Measurements from ENCODE around the gene TIMP3. TPM values are rescaled to one million over a fixed set of nuclear protein-coding genes. Genes with fewer than 3 reads are reported as not detected.
A peak's percentile ranks its signal among the peaks of the same experiment; 100 is the strongest.

Gene TIMP3
- total RNA-seq, 4 donors from 2014 or later: 148 to 295 (median 170) TPM

DNA sequence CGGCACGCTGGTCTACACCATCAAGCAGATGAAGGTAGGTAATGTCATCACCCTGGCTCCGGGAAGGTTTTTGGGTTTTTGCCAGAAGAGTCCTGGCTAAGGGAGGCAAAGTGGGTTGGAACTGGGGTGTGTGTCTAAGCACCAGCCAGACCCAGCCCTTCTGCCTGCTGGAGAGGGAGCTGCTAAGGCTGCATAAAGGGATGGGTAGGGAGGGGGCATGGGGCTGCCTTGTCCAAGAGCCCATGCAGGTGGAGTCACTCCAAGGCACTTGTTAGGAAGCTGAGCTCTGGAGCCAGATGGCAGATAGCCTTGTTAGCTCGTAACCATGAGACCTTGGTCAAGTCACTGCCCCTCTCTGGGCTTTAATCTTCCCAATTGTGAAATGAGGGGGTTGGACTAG is 48.0 kb downstream of the TIMP3 start:
- H3K27me3 ChIP-seq: no peaks in the 10 kb centered on the region
- WGBS: 44% methylated on average over 4 of the region's 4 CpGs
- TF ChIP-seq, protein P1, sequence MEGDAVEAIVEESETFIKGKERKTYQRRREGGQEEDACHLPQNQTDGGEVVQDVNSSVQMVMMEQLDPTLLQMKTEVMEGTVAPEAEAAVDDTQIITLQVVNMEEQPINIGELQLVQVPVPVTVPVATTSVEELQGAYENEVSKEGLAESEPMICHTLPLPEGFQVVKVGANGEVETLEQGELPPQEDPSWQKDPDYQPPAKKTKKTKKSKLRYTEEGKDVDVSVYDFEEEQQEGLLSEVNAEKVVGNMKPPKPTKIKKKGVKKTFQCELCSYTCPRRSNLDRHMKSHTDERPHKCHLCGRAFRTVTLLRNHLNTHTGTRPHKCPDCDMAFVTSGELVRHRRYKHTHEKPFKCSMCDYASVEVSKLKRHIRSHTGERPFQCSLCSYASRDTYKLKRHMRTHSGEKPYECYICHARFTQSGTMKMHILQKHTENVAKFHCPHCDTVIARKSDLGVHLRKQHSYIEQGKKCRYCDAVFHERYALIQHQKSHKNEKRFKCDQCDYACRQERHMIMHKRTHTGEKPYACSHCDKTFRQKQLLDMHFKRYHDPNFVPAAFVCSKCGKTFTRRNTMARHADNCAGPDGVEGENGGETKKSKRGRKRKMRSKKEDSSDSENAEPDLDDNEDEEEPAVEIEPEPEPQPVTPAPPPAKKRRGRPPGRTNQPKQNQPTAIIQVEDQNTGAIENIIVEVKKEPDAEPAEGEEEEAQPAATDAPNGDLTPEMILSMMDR (IDR thresholded peaks at IDR 0.05): no peak
- no peak for TF ChIP-seq POLR2AphosphoS5 (IDR thresholded peaks at IDR 0.05)
- TF ChIP-seq POLR2A (IDR thresholded peaks at IDR 0.05): no peak
- TF ChIP-seq EP300 (IDR thresholded peaks at IDR 0.05): no peak
- DNase-seq (ENCODE audit: low spot score in 2 of 2): no peak
- H3K27ac ChIP-seq: peak overlapping the region; percentile 15
- H3K36me3 ChIP-seq: peaks cover 11% of the 10 kb centered on the region
- no peak overlapping the region for H3K4me3 ChIP-seq
- peaks cover 96% of the 10 kb centered on the region for H3K4me1 ChIP-seq
- no peaks in the 10 kb centered on the region for H3K9me3 ChIP-seq

DNA sequence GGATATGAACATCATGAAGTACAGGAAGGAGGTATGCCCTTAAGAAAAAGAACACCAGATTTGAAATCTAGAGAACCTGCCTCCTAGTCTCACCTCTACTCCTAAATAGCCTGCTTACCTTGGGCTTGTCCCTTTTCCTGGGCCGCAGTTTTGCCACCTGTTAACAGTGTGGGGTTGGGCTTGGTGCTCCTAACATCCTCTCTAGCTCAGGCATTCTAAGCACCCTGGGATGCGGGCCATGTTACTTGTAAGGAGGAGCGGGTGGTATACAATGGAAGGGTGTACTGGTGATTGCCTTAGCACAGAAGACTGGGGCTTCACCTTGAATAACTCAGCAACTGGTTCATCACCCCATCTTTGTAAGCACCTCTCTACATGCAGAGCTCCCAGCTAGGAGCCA is 48.7 kb downstream of the TIMP3 start:
- peaks cover 98% of the 10 kb centered on the region for H3K4me1 ChIP-seq
- no peak for DNase-seq (ENCODE audit: low spot score in 2 of 2)
- no peaks in the 10 kb centered on the region for H3K27me3 ChIP-seq
- no peaks in the 10 kb centered on the region for H3K9me3 ChIP-seq
- TF ChIP-seq POLR2A (IDR thresholded peaks at IDR 0.05) (no peak), EP300 (IDR thresholded peaks at IDR 0.05) (no peak), POLR2AphosphoS5 (IDR thresholded peaks at IDR 0.05) (no peak)
- TF ChIP-seq, protein P1 (IDR thresholded peaks at IDR 0.05): no peak
- 95% methylated on average over 3 of the region's 3 CpGs for WGBS
- peaks cover 13% of the 10 kb centered on the region for H3K36me3 ChIP-seq
- no peak overlapping the region for H3K4me3 ChIP-seq
- peak overlapping the region; percentile 73 for H3K27ac ChIP-seq

DNA sequence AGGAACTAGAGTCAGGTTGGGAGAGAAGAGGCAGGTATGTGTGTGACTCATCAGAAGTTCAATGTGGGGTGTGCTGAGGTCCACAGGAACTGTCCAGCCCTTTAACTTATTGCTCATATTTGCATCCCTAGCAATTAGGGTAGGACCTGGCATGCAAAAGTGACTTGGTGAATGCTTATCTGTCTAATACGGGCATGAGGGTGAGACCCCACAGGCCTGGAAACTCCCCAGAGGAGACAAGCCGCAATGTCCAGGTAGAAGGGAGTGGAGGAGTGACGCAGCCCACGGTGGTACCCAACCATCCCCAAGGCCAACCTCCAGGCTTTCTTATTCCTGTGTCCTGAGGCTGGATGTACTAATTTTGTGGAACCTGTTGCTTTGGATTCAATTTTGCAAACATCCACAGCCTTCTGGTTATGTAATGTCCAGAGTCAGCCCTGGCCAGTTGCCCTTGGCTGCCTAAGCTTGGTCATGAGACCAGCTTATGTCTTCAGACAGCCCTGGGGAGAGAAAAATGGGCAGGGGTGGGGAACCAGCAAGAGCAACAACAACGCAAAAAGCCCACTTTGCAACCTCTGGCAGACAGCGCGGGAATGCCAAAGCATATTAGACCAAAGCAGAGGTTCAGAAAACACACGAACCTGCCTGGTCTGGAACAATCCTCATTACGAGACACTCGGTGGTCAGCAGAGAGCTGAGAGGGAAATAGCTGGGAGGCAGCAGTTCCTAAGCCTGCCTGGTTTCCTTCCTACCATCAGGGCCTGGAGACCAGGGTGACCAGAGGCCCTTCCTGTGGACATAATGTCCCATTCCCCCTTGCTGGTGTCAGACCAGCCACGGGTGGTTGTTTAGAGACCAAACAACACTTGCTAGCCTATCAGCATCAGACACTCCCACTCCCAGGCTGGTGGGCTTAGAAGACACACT is 49.3 kb downstream of the TIMP3 start:
- Histone ChIP-seq H3K27me3 (no peaks in the 10 kb centered on the region), H3K4me1 (peaks cover 94% of the 10 kb centered on the region), H3K27ac (peak overlapping the region; percentile 73), H3K9me3 (no peaks in the 10 kb centered on the region), H3K36me3 (peaks cover 15% of the 10 kb centered on the region), H3K4me3 (no peak overlapping the region)
- peak; percentile 87 to 91 for DNase-seq (ENCODE audit: low spot score in 2 of 2)
- WGBS: 82% methylated on average over 11 of the region's 11 CpGs
- TF ChIP-seq, protein P1 (IDR thresholded peaks at IDR 0.05): no peak
- TF ChIP-seq POLR2AphosphoS5 (IDR thresholded peaks at IDR 0.05): peak in 2 of 3 donors; percentile 41 to 48

DNA sequence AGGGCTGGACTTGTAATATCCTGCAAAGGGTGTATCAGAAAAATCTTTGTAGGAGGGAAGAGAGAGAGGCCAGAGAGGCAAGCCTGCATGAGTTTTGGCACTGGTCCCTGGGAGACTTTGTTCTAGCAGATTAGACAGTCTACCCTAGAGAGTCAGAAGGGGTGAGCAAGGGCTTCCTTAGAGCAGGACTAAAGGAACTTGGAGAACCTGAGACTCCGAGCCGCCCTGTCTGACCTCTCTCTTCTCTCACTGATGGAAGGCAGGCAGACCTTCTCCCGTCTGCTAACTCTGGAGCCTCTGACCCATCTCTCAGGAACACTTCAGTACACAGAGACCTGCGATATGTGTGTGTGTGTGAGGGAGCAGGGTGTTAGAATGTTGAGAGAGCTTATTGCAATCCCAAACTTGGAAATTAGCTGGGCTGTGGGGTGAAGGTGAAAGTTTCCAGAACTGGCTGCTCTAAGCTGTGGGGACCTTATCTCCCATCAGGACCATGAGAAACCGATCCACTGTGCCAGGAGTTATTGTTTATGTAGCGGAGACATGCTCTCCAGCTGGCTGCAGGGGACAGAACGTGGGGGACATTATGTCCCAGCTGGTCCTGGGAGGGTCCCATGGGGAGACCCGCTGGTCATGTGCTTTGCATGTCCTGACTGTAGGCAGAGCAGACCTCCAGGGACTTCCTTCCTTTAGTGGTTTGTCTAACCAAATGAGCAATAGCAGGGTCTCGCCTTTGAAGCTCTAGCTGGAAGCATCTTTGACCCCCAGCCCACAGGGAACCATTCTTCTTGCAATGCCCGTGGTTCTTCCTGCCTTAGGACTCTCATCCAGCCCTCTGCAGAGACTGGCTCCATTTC is 51.1 kb downstream of the TIMP3 start:
- no peak for DNase-seq (ENCODE audit: low spot score in 2 of 2)
- Histone ChIP-seq H3K27ac (peak overlapping the region; percentile 73), H3K36me3 (peaks cover 21% of the 10 kb centered on the region), H3K4me3 (no peak overlapping the region), H3K9me3 (no peaks in the 10 kb centered on the region), H3K4me1 (peaks cover 76% of the 10 kb centered on the region), H3K27me3 (no peaks in the 10 kb centered on the region)
- 69% methylated on average over 9 of the region's 10 CpGs for WGBS
- TF ChIP-seq POLR2AphosphoS5 (IDR thresholded peaks at IDR 0.05) (peak in 1 of 3 donors; percentile 67), POLR2A (IDR thresholded peaks at IDR 0.05) (no peak)

DNA sequence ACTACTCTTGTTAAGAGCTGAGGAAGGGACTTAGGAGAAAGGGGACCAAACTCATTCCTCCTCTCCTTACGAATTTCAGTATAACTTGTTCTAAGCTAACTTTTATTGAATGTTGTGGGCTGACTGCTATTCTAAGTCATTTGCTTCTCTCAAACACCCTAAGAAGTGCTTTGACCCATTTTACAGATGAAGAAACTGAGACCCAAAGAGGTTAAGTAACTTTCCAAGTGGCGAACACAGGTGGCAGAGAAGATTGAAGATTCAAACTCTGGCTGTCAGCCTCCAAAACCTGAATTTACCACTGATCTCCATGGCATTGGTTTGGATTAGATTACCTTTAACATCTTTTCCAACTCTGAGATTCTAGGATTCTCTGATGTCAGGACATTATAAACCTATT is 52.2 kb downstream of the TIMP3 start:
- TF ChIP-seq POLR2A (IDR thresholded peaks at IDR 0.05) (no peak), EP300 (IDR thresholded peaks at IDR 0.05) (no peak), POLR2AphosphoS5 (IDR thresholded peaks at IDR 0.05) (no peak)
- TF ChIP-seq, protein P1 (IDR thresholded peaks at IDR 0.05): no peak
- 98% methylated on average over 2 of the region's 2 CpGs for WGBS
- H3K4me3 ChIP-seq: no peak overlapping the region
- no peak for DNase-seq (ENCODE audit: low spot score in 2 of 2)
- no peaks in the 10 kb centered on the region for H3K27me3 ChIP-seq
- H3K27ac ChIP-seq: peak overlapping the region; percentile 73
- H3K36me3 ChIP-seq: peaks cover 31% of the 10 kb centered on the region
- H3K4me1 ChIP-seq: peaks cover 69% of the 10 kb centered on the region
- no peaks in the 10 kb centered on the region for H3K9me3 ChIP-seq
